EH (cell line): Measurements from ENCODE around the gene DOCK6.

Experiments
- DNase-seq: peaks from one replicate; pipeline ENCODE4 v3.0.0-alpha.2; 2015; ENCODE audit warnings: low read depth

The DOCK6 gene

GRCh38 chr19:11244846-11245589 lies 17.3 kb downstream of the DOCK6 start:
- peak; percentile 17 for DNase-seq

DNA sequence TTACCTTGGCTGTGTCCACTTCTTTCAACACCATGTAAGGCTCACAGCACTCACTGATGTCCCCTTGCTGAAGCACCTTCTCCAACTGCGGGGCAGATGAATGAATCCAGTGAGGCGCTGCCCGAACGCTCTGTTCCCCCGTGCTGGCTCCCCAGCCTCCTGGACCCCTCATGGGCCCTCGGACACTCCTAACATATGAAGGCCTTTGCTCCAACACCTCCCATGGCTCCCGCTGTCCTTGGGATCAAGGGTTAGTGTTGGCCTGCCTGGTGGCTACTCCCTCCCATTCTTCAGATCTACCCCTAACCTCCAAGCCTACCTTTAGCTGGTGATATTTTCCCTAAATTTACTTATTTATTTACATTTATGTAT lies 18.5 kb downstream of the DOCK6 start:
- DNase-seq, result no peak

DNA sequence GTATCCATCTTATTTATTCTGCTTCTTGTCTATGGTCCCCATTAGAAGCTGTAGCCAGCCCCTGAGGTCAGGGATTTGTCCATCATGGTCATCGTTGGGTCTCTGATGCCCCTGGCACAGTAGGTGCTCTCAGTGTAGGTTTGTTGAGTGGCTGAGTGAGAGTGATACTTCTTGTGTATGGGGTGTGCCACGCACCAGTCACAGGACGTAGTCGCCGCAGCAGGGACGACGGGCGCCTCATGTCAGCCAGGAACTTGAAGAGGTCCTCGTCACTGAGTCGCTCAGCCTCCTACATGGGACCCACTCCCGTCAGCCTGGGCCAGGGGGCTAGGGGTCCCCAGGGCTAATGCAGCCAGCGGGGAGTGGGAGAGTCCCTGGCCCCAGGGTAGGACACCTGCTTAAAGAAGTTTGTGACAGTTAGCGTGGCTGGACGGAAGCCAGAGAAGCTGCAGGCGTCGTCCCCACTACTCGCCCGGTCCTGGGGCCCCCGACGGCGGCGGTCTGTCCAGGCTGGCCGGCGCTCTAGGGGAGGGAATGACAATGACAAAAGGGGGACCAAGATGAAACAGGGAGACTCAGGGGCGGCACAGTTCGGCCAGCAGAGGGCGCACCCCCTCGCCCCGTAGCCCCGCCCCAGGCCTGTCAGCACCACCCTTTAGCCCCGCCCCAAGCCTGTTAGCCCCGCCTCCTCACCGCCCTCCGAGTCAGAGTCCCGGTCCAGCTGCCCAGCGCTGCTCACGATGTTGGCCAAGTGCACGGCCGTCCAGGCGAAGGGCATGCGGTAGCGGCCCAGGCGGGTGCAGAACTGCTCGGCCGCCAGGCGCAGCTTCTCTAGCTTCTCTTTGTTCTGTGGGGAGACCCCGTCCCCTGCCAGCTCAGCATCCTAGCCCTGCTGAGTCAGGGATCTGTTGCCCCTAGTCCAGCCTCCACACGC lies 19.2 kb downstream of the DOCK6 start:
- peak; percentile 82 for DNase-seq

- DNase-seq, result no peak
Measured at GRCh38 chr19:11242025-11242424, 20.3 kb downstream of the DOCK6 start.

- DNase-seq, result no peak
Measured at GRCh38 chr19:11240008-11240444, 22.3 kb downstream of the DOCK6 start.

GRCh38 chr19:11239377-11240000 lies 22.8 kb downstream of the DOCK6 start, which contains the start of gene ANGPTL8:
Gene ANGPTL8, plus strand, starts transcription at chr19:11239619. Its CDS starts 19 bp downstream, at chr19:11239638.
- no peak for DNase-seq

DNA sequence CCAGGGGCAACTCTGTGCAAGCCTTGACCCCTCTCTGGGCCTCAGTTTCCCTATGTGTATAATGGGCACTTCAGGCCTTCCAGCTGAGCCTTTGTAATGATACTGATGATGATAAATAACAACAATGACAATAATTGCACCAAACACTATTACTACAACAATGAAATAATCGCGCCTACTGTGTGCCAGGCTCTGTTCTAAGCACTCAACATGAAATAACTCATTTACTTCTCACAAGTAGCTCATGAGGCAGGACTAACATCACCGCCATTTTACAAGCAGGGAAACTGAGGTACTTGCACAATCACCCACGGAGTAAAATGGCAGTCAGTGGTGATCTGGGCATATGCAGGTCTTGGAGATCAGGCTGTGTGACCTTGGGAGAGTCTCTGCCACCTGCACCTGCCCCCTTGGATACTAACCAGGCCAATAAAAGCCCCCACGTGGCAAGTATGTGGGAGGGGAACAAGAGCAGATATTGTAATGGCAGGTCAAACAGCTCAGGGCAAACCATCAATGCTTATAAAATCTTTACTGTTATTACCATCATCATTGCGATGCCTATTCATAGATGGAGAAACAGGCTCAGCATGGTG lies 23.4 kb downstream of the DOCK6 start:
- no peak for DNase-seq

DNA sequence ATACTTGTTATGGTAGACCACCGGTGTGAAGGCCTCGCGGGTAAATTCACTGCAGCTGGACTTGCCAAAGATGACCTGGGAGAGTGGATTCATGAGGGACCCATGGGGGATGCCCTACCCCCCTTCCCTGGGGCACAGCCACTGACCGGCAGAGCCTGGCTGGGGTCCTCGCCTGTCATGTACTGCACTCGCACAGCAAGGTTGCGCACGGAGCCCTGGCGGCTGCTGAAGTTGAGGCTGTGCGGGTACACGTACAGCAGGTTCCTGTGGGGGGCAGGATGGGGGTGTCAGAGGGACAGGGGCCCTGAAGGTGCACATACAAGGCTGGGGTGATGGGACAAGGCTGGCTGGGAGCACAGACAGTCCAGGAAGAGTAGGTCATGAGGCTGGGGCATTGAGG lies 24.3 kb downstream of the DOCK6 start:
- no peak for DNase-seq

DNA sequence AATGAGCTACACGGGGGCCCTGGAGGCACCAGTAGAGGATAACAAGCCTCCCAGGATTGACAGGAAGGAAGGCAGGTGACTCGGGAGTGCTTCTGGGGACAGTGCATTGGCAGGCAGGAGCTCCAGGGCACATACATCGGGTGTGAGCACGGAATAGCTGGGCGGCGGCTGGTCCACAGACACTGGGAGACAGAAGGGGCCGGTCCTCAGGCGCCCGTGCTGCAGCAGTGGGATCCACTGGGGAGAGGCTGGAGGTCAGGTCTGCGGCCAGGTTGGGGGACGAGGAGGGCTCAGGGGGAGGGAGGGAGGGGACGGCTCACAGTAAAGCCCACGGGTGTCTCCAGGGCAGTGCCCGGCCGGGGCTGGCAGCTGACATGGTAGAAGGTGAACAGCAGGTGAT lies 25.0 kb downstream of the DOCK6 start:
- DNase-seq, result no peak

DNA sequence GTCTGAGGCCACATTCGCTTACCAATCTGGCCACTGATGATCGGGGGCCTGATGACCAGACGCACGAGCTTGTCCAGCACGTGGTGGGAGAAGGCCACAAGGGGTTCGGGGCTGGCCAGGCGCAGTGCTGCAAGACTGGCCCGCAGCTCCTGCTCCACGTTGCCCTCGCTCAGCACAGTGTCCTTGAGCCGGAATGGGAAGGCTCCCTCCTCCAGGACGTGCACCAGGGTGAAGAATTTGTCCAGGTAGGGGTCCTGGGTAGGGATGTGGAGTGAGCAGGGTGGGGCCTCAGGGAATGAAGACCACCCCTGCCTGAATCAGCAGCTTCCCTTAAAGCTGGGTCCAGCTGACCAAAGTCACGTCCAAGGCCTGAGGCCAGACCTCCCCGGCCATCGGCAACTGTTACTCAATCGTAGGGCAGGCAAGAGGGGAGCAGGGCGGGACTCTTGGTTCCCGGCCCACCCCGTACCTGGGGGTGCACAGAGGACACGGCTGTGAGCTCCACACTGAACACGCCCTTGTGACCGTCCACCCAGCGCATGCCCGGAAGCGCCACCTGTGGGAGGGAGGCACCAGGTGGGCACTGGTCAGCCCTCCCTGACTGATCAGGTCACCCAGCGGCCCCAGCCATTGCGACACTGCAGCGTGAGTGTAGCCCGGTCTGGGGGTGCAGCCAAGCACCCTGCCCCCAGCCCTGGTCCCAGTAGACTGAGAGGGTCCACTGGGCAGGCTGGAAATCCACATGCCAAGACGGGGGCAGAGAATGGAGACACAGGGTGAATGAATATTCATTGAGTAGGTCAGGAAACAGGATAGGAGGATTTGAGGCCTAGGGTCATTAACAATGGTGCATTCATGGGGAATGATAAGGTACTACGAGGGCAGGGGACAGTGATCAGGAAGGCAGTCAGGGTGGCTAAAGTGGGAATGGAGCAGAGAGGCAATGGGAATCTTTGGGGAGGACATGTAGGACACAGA lies 25.7 kb downstream of the DOCK6 start:
- no peak for DNase-seq

DNA sequence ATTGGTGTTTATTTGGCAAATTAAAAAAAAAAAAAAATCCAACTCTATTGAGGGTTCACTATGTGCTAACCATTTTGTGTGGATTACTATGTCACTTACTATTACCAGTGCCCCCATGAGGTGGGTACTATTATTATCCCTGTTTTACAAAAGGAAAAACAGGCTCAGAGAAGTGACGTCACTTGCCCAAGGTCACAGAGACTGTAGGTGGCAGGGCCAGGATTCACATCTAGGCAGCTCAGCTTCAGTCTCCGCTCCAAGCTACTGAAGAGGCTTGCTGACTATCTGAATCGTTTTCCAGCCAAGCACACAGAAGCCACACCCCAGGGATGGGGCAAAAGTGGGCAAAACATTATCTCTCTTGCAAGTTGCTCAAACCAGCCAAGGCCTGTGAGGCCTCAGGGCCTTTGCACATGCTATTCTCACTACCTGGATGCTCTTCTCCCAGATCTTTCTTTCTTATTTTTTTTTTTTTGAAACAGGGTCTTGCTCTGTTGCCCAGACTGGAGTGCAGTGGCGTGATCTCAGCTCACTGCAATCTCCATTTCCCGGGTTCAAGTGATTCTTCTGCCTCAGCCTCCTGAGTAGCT lies 27.7 kb downstream of the DOCK6 start:
- DNase-seq, result no peak

DNA sequence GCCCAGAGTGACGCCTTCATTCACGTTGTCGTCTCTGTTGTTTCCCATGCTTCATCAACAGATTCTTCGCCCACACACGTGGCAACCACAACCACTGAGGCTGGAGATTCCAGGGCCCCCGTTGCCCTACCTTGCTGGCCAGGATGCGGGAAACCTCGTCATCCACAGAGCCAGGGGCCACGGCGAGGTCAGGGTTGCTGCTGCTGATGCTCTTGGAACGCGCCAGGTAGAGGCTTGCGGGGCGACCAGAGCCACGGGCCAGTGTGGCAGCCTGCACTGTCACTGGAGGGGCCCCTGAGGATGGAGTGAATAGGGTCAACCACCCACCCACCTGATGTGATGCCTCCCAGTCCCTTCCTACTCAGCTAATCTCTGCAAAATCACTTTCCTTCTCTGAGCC lies 29.3 kb downstream of the DOCK6 start:
- DNase-seq, result no peak

- DNase-seq, result no peak
Measured at GRCh38 chr19:11232555-11232954, 29.8 kb downstream of the DOCK6 start.

DNA sequence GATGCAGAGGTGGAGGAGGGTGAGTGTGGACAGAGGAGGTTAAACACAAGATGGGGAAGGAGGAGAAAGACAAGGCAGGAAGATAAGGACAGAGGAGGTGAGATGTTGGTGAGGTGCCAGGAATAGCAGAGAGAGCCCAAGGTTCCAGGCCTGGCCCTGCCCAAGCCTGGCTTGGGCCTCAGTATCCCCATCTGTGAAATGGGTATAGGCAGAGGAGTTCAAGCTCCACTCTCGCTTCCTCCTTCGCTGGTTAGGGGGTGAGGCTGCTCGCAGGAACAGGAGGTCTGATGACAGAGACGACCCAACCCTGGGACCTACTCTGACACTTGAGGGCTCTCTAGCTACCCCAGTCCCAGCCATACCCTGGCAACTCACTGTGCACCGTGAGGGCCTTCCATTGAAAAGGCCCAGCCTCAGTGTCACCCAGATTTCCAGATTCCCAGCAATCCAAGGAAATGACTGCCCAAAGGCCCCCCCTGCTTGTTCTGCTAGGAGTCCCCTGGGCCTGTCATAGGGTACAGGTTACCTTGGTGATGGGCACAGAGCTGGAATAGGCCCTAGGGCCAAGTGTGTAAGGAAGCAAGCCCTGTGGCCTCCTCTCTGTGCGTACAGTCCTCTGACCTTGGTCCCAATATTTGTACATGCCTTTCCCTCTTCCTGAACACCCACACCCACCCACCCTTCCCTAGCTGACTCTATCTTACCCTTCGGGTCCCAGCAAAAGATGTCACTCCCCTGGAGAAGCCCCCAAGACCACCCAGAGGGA lies 31.5 kb downstream of the DOCK6 start:
- no peak for DNase-seq

DNA sequence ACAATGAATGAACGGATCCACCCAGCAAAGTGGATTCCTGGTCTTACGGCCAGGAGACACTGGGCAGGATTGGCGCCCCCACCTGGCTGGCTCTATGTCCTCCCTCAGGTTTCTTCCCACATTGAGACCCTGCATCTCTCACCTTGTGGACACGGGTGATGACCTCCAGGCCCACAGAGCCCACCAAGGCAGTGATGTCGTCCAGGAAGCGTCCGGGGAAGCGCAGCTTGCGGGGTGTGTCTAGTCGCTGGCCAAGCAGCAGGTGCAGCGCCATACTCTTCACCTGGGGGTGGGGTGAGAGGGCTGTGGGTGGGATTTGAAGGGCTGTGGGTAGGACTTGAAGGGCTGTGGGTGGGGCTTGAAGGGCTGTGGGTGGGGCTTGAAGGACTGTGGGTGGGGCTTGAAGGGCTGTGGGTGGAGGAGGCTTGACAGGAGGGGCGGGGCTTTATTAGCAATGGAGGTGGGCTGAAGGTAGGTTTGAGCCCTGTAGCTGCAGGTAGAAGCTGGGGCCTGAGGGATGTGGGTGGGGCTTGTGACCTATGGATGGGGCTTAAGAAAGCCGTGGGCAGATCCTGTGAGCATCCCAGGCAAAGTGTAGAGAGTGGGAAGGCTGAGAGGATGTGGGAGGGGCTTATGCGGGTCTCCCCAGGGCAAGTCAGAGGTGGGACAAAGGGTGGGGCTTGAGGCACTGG lies 35.0 kb downstream of the DOCK6 start:
- DNase-seq, result no peak

- DNase-seq, result no peak
Measured at GRCh38 chr19:11226716-11227166, 35.6 kb downstream of the DOCK6 start.

DNA sequence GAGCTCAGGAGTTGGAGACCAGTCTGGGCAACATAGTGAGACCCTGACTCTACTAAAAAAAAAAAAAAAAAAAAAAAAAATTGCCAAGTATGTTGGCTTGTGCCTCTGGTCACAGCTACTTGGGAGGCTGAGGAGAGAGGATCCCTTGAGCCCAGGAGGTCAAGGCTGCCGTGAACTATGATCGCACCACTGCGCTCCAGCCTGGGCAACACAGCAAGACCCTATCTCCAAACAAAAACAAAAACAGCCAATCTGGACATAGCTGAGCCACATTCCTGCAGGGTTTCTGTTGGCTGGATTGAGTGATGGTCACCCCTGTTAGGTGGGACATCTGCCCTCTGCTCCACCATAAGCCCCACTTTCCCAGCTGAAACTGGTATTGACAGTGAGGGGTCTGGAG lies 36.5 kb downstream of the DOCK6 start:
- no peak for DNase-seq

GRCh38 chr19:11225172-11225571 lies 37.2 kb downstream of the DOCK6 start:
- no peak for DNase-seq

- no peak for DNase-seq
Measured at GRCh38 chr19:11224429-11224828, 37.9 kb downstream of the DOCK6 start.
